Neural progenitor cell (in vitro differentiated cells): ENCODE measurements around the gene EIF2AK3. TPM values are rescaled to one million over a fixed set of nuclear protein-coding genes. Genes with fewer than 3 reads are reported as not detected.

Experiments
- DNase-seq: peaks from one replicate; pipeline ENCODE4 v3.0.0-alpha.2; 2016; ENCODE audit warnings: low spot score
- H2AFZ ChIP-seq: fragments of 200-600 bp; sonication (generic); replicated peaks from 2 replicates; pipeline ENCODE4 v1.6.1; 2016; ENCODE audit warnings: antibody characterized with exemption
- H3F3A ChIP-seq: fragments of 200-600 bp; sonication (generic); 2 replicates; pipeline ENCODE4 v1.6.1; 2016; ENCODE audit warnings: antibody characterized with exemption, low read depth
- H3K27ac ChIP-seq: fragments of 200-600 bp; sonication (generic); 2 replicates; pipeline ENCODE4 v1.5.1; 2016; ENCODE audit warnings: mild to moderate bottlenecking
- H3K27me3 ChIP-seq: fragments of 200-600 bp; sonication (generic); 2 replicates; pipeline ENCODE4 v1.6.1; 2016; ENCODE audit warnings: mild to moderate bottlenecking, moderate library complexity
- H3K36me3 ChIP-seq: fragments of 200-600 bp; sonication (generic); 2 replicates; pipeline ENCODE4 v1.5.1; 2016
- H3K4me1 ChIP-seq: fragments of 200-600 bp; sonication (generic); 2 replicates; pipeline ENCODE4 v1.6.1; 2016; ENCODE audit warnings: mixed run types
- H3K4me2 ChIP-seq: fragments of 200-600 bp; sonication (generic); 2 replicates; pipeline ENCODE4 v1.6.1; 2016
- H3K4me3 ChIP-seq: fragments of 200-600 bp; sonication (generic); 2 replicates; pipeline ENCODE4 v1.5.1; 2016
- H3K79me2 ChIP-seq: fragments of 200-600 bp; sonication (generic); 2 replicates; pipeline ENCODE4 v1.6.1; 2016; ENCODE audit warnings: low read depth
- H3K9ac ChIP-seq: fragments of 200-600 bp; sonication (generic); 2 replicates; pipeline ENCODE4 v1.6.1; 2016
- H3K9me3 ChIP-seq: fragments of 200-600 bp; sonication (generic); 2 replicates; pipeline ENCODE4 v1.5.1; 2016; ENCODE audit warnings: low read depth
- H4K20me1 ChIP-seq: fragments of 200-600 bp; sonication (generic); 2 replicates; pipeline ENCODE4 v1.6.1; 2016; ENCODE audit warnings: low read depth
- H3K27ac Mint-ChIP-seq: 3 replicates; pipeline ENCODE4 v1.8.0; 2021; ENCODE audit warnings: mixed read lengths
- H3K27me3 Mint-ChIP-seq: 2 replicates; pipeline ENCODE4 v1.8.0; 2022; ENCODE audit warnings: low read depth, mild to moderate bottlenecking, inconsistent platforms, moderate library complexity, mixed read lengths; ENCODE audit not compliant: insufficient read depth
- H3K36me3 Mint-ChIP-seq: 3 replicates; pipeline ENCODE4 v1.8.0; 2021; ENCODE audit warnings: mixed read lengths
- H3K4me1 Mint-ChIP-seq: 3 replicates; pipeline ENCODE4 v1.8.0; 2021; ENCODE audit warnings: mixed read lengths
- H3K4me3 Mint-ChIP-seq: 3 replicates; pipeline ENCODE4 v1.8.0; 2021; ENCODE audit warnings: mild to moderate bottlenecking, moderate library complexity, mixed read lengths
- H3K9me3 Mint-ChIP-seq: 3 replicates; pipeline ENCODE4 v1.8.0; 2020; ENCODE audit warnings: mixed read lengths
- EZH2 ChIP-seq: fragments of 200-600 bp; sonication (generic); IDR thresholded peaks from 2 replicates; pipeline ENCODE4 v1.6.1; 2017; ENCODE audit warnings: antibody characterized with exemption, mild to moderate bottlenecking, moderate library complexity
- EZH2phosphoT487 ChIP-seq: fragments of 200-600 bp; sonication (generic); IDR thresholded peaks from 2 replicates; pipeline ENCODE4 v1.6.1; 2017; ENCODE audit warnings: antibody characterized with exemption
- total RNA-seq: library from RNA; depleted of rRNA; stranded (reverse); fragments of >200 nt; gene quantifications from 2 replicates; pipeline ENCODE4 v1.2.3, GENCODE V29; 2015; ENCODE audit warnings: low replicate concordance
- TF ChIP-seq, protein P1 (sequence below): fragments of 200-600 bp; sonication (generic); IDR thresholded peaks from 2 replicates; pipeline ENCODE4 v1.5.1; 2017; ENCODE audit warnings: antibody characterized with exemption, mild to moderate bottlenecking

Gene EIF2AK3
- total RNA-seq, 1 donor from 2014 or later = 21.6 TPM

DNA sequence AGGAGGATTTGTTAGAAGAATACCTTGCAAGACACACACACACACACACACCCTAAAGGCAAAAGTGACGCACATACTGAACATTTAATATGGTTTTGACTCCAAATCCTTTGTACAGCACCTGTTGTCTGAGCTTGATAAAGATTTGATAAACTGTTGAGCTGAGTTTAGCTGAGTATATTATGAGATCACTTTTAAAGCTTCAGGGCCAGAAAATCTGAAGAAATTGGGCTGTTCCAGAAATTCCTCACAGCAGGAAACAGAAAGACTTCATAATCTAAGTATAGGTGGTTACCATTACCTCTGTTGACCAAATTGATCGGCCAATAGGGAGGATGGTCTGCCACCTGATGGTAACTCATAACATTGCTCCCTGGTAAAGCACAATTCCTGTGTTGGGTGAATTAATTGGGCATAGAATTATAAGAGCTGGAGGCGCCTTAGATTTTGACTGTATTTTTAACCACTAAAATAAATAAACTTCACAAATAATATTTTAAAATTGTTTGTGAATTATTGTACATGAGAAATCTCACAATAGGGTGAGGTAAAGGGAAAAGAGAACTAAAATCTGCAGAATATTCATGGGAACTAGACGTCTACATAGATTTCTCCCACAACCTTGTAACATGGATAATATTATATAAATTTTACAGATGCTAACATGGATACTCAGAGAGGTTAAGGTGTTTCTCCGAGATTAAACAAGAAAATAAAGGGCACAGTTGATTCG, 42.4 kb upstream of the EIF2AK3 start:
- no peak overlapping the region for H3K4me3 Mint-ChIP-seq
- H3K4me2 ChIP-seq = no peak overlapping the region
- DNase-seq = peak; percentile 52
- no peak overlapping the region for H3K4me3 ChIP-seq
- H3K79me2 ChIP-seq = no peaks in the 10 kb centered on the region
- H3K36me3 ChIP-seq = no peaks in the 10 kb centered on the region
- no peak overlapping the region for H3K27ac Mint-ChIP-seq
- no peak overlapping the region for H2AFZ ChIP-seq
- TF ChIP-seq, protein P1, sequence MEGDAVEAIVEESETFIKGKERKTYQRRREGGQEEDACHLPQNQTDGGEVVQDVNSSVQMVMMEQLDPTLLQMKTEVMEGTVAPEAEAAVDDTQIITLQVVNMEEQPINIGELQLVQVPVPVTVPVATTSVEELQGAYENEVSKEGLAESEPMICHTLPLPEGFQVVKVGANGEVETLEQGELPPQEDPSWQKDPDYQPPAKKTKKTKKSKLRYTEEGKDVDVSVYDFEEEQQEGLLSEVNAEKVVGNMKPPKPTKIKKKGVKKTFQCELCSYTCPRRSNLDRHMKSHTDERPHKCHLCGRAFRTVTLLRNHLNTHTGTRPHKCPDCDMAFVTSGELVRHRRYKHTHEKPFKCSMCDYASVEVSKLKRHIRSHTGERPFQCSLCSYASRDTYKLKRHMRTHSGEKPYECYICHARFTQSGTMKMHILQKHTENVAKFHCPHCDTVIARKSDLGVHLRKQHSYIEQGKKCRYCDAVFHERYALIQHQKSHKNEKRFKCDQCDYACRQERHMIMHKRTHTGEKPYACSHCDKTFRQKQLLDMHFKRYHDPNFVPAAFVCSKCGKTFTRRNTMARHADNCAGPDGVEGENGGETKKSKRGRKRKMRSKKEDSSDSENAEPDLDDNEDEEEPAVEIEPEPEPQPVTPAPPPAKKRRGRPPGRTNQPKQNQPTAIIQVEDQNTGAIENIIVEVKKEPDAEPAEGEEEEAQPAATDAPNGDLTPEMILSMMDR = peak; percentile 73
- no peak for TF ChIP-seq EZH2phosphoT487
- no peak overlapping the region for H3K9ac ChIP-seq
- no peaks in the 10 kb centered on the region for H3K27me3 ChIP-seq
- no peaks in the 10 kb centered on the region for H3K9me3 ChIP-seq
- no peaks in the 10 kb centered on the region for H3K4me1 ChIP-seq
- H3K4me1 Mint-ChIP-seq = no peaks in the 10 kb centered on the region
- H3K36me3 Mint-ChIP-seq = no peaks in the 10 kb centered on the region
- no peaks in the 10 kb centered on the region for H4K20me1 ChIP-seq
- H3K9me3 Mint-ChIP-seq = no peaks in the 10 kb centered on the region
- H3K27me3 Mint-ChIP-seq = peaks cover 6% of the 10 kb centered on the region
- no peaks in the 10 kb centered on the region for H3F3A ChIP-seq
- H3K27ac ChIP-seq = no peak overlapping the region

DNA sequence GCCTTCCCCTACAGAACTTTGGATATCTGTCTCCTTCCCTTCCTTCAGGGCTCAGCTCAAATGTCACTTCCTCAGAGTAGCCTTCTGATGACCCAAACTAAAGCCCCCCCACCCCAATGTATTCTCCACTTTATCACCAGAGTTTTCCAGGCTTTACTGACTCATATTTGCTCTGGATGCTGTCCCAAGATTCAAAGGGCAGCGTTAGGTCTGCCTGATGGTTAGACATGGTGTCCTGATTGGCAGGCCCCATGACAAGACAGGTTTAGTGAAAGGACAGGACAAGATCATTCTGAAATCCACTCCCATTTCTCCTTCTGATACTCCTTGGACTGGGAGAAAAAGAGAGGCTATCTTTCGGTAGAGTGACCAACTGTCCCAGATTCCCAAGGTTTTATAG, 41.6 kb upstream of the EIF2AK3 start:
- Histone ChIP-seq H3K9me3 (no peaks in the 10 kb centered on the region), H3K27ac (no peak overlapping the region), H3K4me3 (no peak overlapping the region), H3K4me1 (no peaks in the 10 kb centered on the region), H3K4me2 (no peak overlapping the region), H3K9ac (no peak overlapping the region), H3K36me3 (no peaks in the 10 kb centered on the region), H2AFZ (no peak overlapping the region), H3K27me3 (no peaks in the 10 kb centered on the region), H4K20me1 (no peaks in the 10 kb centered on the region), H3K79me2 (no peaks in the 10 kb centered on the region), H3F3A (no peaks in the 10 kb centered on the region)
- Mint-ChIP-seq H3K27me3 (peaks cover 7% of the 10 kb centered on the region), H3K9me3 (no peaks in the 10 kb centered on the region), H3K36me3 (no peaks in the 10 kb centered on the region), H3K27ac (no peak overlapping the region), H3K4me1 (no peaks in the 10 kb centered on the region), H3K4me3 (no peak overlapping the region)
- TF ChIP-seq, protein P1 = no peak
- TF ChIP-seq EZH2phosphoT487 (no peak), EZH2 (no peak)
- no peak for DNase-seq

DNA sequence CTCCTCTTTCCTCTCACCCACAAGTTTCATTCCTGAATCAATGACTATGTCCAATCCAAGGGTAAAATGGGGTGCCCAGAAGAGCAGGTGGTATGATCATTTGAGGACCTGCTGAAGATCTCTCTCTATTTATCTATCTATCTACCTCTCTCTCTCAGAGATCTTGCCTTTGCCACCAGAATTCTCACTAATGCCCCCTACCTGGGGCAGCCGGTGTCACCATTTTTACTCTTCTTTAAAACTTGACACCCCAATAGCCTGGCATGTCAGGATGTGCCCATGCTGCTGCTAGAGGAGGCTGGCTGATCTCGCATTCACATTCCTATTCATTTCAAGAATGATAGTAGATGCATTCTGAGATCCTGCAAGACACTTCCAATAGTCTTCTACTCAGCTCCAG, 40.0 kb upstream of the EIF2AK3 start:
- Mint-ChIP-seq H3K4me3 (no peak overlapping the region), H3K36me3 (no peaks in the 10 kb centered on the region)
- TF ChIP-seq EZH2phosphoT487 (no peak), EZH2 (no peak)
- TF ChIP-seq, protein P1 = no peak

More for the DNA sequence above, 40.0 kb upstream of the EIF2AK3 start:
- Histone ChIP-seq H3K4me3 (no peak overlapping the region), H2AFZ (no peak overlapping the region), H3K79me2 (no peaks in the 10 kb centered on the region), H3K9me3 (no peaks in the 10 kb centered on the region), H3K27ac (no peak overlapping the region), H3K27me3 (no peaks in the 10 kb centered on the region), H3K9ac (no peak overlapping the region), H3K36me3 (no peaks in the 10 kb centered on the region), H3K4me1 (no peaks in the 10 kb centered on the region), H3F3A (no peaks in the 10 kb centered on the region), H3K4me2 (no peak overlapping the region), H4K20me1 (no peaks in the 10 kb centered on the region)
- H3K9me3 Mint-ChIP-seq = no peaks in the 10 kb centered on the region
- DNase-seq = no peak
- H3K27me3 Mint-ChIP-seq = peaks cover 5% of the 10 kb centered on the region
- no peak overlapping the region for H3K27ac Mint-ChIP-seq
- no peaks in the 10 kb centered on the region for H3K4me1 Mint-ChIP-seq
